Measurements from ENCODE around the gene VPS9D1.

VPS9D1 gene

GRCh38 chr16:89709166-89709565 lies 11.5 kb downstream of the VPS9D1 start:
- peaks cover 41% of the 10 kb centered on the region for H3K36me3 ChIP-seq
- H3K4me3 ChIP-seq (ENCODE audit: low read depth in 1 of 2, low read length in 1 of 2) = no peak overlapping the region
- peaks cover 26% of the 10 kb centered on the region for H3K27me3 ChIP-seq
- TF ChIP-seq CTCF (IDR thresholded peaks at IDR 0.05) = no peak
- peaks cover 5 to 24% of the 10 kb centered on the region in 2 experiments for H3K4me1 ChIP-seq (ENCODE audit: control insufficient read depth in 1 of 2, insufficient read depth in 1 of 2, low read depth in 1 of 2, low read length in 1 of 2)
- no peak overlapping the region for H3K27ac ChIP-seq
- no peaks in the 10 kb centered on the region for H3K9me3 ChIP-seq

GRCh38 chr16:89708481-89708931 lies 12.2 kb downstream of the VPS9D1 start:
- Histone ChIP-seq H3K4me1 (ENCODE audit: control insufficient read depth in 1 of 2, insufficient read depth in 1 of 2, low read depth in 1 of 2, low read length in 1 of 2) (peaks cover 5 to 24% of the 10 kb centered on the region in 2 experiments), H3K27ac (no peak overlapping the region), H3K36me3 (peaks cover 41% of the 10 kb centered on the region), H3K27me3 (peaks cover 29% of the 10 kb centered on the region), H3K4me3 (ENCODE audit: low read depth in 1 of 2, low read length in 1 of 2) (no peak overlapping the region), H3K9me3 (no peaks in the 10 kb centered on the region)
- no peak for TF ChIP-seq CTCF (IDR thresholded peaks at IDR 0.05)

GRCh38 chr16:89707695-89708094 lies 13.0 kb downstream of the VPS9D1 start:
- no peak for TF ChIP-seq CTCF (IDR thresholded peaks at IDR 0.05)

GRCh38 chr16:89706518-89707260 lies 14.0 kb downstream of the VPS9D1 start:
- Histone ChIP-seq H3K4me1 (ENCODE audit: control insufficient read depth in 1 of 2, insufficient read depth in 1 of 2, low read depth in 1 of 2, low read length in 1 of 2) (peaks cover 8 to 24% of the 10 kb centered on the region in 2 experiments), H3K27ac (no peak overlapping the region), H3K27me3 (peaks cover 11% of the 10 kb centered on the region), H3K9me3 (no peaks in the 10 kb centered on the region), H3K36me3 (peaks cover 41% of the 10 kb centered on the region), H3K4me3 (ENCODE audit: low read depth in 1 of 2, low read length in 1 of 2) (no peak overlapping the region)
- TF ChIP-seq CTCF (IDR thresholded peaks at IDR 0.05) = no peak

More at GRCh38 chr16:89707695-89708094, 13.0 kb downstream of the VPS9D1 start:
- no peaks in the 10 kb centered on the region for H3K9me3 ChIP-seq
- peaks cover 21% of the 10 kb centered on the region for H3K27me3 ChIP-seq
- H3K36me3 ChIP-seq = peaks cover 41% of the 10 kb centered on the region
- H3K4me3 ChIP-seq (ENCODE audit: low read depth in 1 of 2, low read length in 1 of 2) = no peak overlapping the region
- peaks cover 5 to 24% of the 10 kb centered on the region in 2 experiments for H3K4me1 ChIP-seq (ENCODE audit: control insufficient read depth in 1 of 2, insufficient read depth in 1 of 2, low read depth in 1 of 2, low read length in 1 of 2)
- H3K27ac ChIP-seq = no peak overlapping the region

- H3K36me3 ChIP-seq = peaks cover 29% of the 10 kb centered on the region
- H3K4me1 ChIP-seq (ENCODE audit: control insufficient read depth in 1 of 2, insufficient read depth in 1 of 2, low read depth in 1 of 2, low read length in 1 of 2) = peaks cover 18 to 31% of the 10 kb centered on the region in 2 experiments
- peaks cover 7% of the 10 kb centered on the region for H3K27me3 ChIP-seq
- no peak overlapping the region for H3K27ac ChIP-seq
- no peak overlapping the region for H3K4me3 ChIP-seq (ENCODE audit: low read depth in 1 of 2, low read length in 1 of 2)
- no peaks in the 10 kb centered on the region for H3K9me3 ChIP-seq
- no peak for TF ChIP-seq CTCF (IDR thresholded peaks at IDR 0.05)
Measured at GRCh38 chr16:89705006-89705405, 15.7 kb downstream of the VPS9D1 start.

Data from neutrophil (primary cell).